ENCODE data around the gene MEMO1. TPM values are rescaled to one million over a fixed set of nuclear protein-coding genes. Genes with fewer than 3 reads are reported as not detected.

The MEMO1 gene
- total and polyA plus RNA-seq, 2 donors (not counting 3 experiments of a cell fraction or from before 2014, with no cell fraction given): 38.6 to 56.2 TPM

- Histone ChIP-seq H3K9me3 (replicated peaks; ENCODE audit: control insufficient read depth, insufficient read depth, low read length) (no peaks in the 10 kb centered on the region), H3K4me3 (replicated peaks in 1 of 3; ENCODE audit: insufficient read depth in 1 of 3, low read depth in 1 of 3, low read length in 3 of 3) (no peak overlapping the region), H2AFZ (ENCODE audit: low read depth, low read length) (no peak overlapping the region), H3K36me3 (ENCODE audit: control insufficient read depth in 2 of 2, extremely low read depth in 1 of 2, insufficient read depth in 2 of 2, low read length in 2 of 2) (no peaks in the 10 kb centered on the region), H3K27ac (ENCODE audit: insufficient read depth, low read depth, low read length) (no peak overlapping the region), H3K9me1 (replicated peaks; ENCODE audit: control insufficient read depth, extremely low read depth, insufficient read depth, low read length) (no peaks in the 10 kb centered on the region), H3K4me1 (ENCODE audit: control insufficient read depth, extremely low read depth, insufficient read depth, low read length) (no peaks in the 10 kb centered on the region), H3K79me2 (ENCODE audit: control insufficient read depth, insufficient read depth, low read length) (no peaks in the 10 kb centered on the region), H4K20me1 (replicated peaks; ENCODE audit: control insufficient read depth, extremely low read depth, insufficient read depth, low read length) (no peaks in the 10 kb centered on the region), H3K4me2 (ENCODE audit: insufficient read depth, low read length) (no peak overlapping the region), H3K27me3 (ENCODE audit: control insufficient read depth in 2 of 2, insufficient read depth in 2 of 2, low read length in 2 of 2) (no peaks in the 10 kb centered on the region), H3K9ac (replicated peaks; ENCODE audit: extremely low read depth, insufficient read depth, low read length) (no peak overlapping the region)
- ChIA-PET POLR2A (no interaction called here), CTCF (no interaction called here)
- DNase-seq (ENCODE audit: low read depth, low spot score) (no peak), FAIRE-seq (no peak)
- no peak for TF ChIP-seq MYC (IDR thresholded peaks at IDR 0.05; ENCODE audit: low read depth, low read length)
- no peak for TF ChIP-seq CTCF (IDR thresholded peaks at IDR 0.05; ENCODE audit: extremely low read depth in 1 of 2, insufficient read depth in 1 of 2, low read depth in 1 of 2, low read length in 2 of 2)
- TF ChIP-seq GATA2 (IDR thresholded peaks at IDR 0.05; ENCODE audit: insufficient read depth, insufficient read length, low read depth, low read length): no peak
- no peak for TF ChIP-seq JUN (IDR thresholded peaks at IDR 0.05; ENCODE audit: borderline replicate concordance, insufficient read depth, insufficient read length, low read depth)
- no peak for TF ChIP-seq EZH2 (IDR thresholded peaks at IDR 0.05; ENCODE audit: borderline replicate concordance, low read depth, low read length, severe bottlenecking)
- TF ChIP-seq POLR2AphosphoS5 (IDR thresholded peaks at IDR 0.05; ENCODE audit: insufficient read depth, low read depth, low read length): no peak
- no peak for TF ChIP-seq FOS (IDR thresholded peaks at IDR 0.05; ENCODE audit: borderline replicate concordance, insufficient read depth, low read length)
- no peak for TF ChIP-seq POLR2A (IDR thresholded peaks at IDR 0.05; ENCODE audit: low read depth, low read length)
- TF ChIP-seq, protein P1, sequence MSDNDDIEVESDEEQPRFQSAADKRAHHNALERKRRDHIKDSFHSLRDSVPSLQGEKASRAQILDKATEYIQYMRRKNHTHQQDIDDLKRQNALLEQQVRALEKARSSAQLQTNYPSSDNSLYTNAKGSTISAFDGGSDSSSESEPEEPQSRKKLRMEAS (IDR thresholded peaks at IDR 0.05; ENCODE audit: insufficient read depth, insufficient read length): no peak
- intact Hi-C loops (cut with micrococcal nuclease): no loop called here
- dilution Hi-C loops (cut with MboI; ENCODE audit: extremely low pct_ligation_motif_present, low sequenced_read_pairs): no loop called here
- no TSS peak for BruUV-seq (replicated peaks)
Measured at GRCh38 chr2:31831585-31831984, 179.2 kb downstream of the MEMO1 start.

Data from endothelial cell of umbilical vein (primary cell).